ENCODE results near the gene TARM1.

DNA sequence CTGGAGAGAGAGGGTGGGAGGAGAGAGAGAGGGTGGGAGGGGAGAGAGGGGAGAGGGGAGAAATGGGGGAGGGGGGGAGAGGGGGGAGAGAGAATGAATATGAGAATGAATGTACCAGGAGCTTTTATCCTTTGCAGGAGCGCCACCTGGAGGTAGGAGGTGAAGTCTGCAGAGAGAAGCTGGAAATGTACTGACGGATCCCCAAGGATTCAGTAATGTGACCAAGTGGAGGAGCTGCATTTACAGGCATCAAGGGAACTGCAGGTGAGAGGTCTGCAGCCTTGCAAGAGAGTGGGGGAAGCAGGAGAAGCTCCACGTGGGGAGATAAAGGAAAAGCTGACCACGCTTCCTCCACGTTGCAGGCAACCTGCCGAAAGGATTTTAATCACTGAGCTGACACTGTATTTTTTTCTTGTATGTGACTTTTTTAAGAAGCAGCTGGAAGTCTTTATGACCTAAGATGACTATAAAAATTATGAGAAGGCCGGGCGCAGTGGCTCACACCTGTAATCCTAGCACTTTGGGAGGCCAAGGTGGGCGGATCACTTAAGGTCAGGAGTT lies 51.2 kb downstream of the TARM1 start:
- TF ChIP-seq, protein P1, sequence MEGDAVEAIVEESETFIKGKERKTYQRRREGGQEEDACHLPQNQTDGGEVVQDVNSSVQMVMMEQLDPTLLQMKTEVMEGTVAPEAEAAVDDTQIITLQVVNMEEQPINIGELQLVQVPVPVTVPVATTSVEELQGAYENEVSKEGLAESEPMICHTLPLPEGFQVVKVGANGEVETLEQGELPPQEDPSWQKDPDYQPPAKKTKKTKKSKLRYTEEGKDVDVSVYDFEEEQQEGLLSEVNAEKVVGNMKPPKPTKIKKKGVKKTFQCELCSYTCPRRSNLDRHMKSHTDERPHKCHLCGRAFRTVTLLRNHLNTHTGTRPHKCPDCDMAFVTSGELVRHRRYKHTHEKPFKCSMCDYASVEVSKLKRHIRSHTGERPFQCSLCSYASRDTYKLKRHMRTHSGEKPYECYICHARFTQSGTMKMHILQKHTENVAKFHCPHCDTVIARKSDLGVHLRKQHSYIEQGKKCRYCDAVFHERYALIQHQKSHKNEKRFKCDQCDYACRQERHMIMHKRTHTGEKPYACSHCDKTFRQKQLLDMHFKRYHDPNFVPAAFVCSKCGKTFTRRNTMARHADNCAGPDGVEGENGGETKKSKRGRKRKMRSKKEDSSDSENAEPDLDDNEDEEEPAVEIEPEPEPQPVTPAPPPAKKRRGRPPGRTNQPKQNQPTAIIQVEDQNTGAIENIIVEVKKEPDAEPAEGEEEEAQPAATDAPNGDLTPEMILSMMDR (IDR thresholded peaks at IDR 0.05) = no peak
- no peak for TF ChIP-seq POLR2A (IDR thresholded peaks at IDR 0.05)

All from lower leg skin (tissue), 3 donors.